NK-92 treated with Interleukin-12 subunit alpha and Interleukin-12 subunit beta, amount 100 ng/mL, for 24 hours (cell line): ENCODE data around the gene MED8.

Source experiments
- DNase-seq: peaks from one replicate; lab custom pipeline; 2025; lab: John Stamatoyannopoulos, UW

The MED8 gene

DNA sequence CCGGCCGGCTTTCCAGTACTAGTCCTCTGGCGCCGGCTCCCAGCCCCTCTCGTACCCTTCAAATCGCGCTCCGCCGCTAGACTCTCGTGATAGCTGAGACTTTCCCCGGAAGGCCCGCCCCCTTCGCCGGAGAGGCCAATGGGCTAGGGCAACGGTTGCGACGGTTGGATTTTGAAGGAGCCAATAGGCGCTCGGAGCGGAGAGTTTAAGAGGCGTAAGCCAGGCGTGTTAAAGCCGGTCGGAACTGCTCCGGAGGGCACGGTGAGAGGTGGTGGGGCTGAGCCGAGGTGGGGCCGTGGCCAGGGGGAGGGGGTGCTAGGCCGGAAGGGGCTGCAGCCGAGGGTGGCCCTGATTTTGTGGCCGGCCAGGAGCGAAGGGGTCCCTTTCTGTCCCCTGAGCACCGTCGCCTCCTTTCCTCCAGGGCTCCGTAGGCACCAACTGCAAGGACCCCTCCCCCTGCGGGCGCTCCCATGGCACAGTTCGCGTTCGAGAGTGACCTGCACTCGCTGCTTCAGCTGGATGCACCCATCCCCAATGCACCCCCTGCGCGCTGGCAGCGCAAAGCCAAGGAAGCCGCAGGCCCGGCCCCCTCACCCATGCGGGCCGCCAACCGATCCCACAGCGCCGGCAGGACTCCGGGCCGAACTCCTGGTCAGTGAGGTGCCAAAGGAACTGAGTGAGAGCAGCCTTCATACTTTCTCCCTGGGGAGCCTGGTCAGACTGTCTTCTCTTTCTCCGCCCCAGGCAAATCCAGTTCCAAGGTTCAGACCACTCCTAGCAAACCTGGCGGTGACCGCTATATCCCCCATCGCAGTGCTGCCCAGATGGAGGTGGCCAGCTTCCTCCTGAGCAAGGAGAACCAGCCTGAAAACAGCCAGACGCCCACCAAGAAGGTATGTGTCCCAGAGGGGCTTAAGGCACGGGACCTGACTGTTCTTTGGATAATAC, 30.6 kb downstream of the MED8 start, which contains the start of gene CDC20:
CDC20 (plus strand) TSS at position 236 of the 948 bp plus-strand sequence; CDS start at position 471, 235 bp downstream.
- peak; percentile 97 for DNase-seq

DNA sequence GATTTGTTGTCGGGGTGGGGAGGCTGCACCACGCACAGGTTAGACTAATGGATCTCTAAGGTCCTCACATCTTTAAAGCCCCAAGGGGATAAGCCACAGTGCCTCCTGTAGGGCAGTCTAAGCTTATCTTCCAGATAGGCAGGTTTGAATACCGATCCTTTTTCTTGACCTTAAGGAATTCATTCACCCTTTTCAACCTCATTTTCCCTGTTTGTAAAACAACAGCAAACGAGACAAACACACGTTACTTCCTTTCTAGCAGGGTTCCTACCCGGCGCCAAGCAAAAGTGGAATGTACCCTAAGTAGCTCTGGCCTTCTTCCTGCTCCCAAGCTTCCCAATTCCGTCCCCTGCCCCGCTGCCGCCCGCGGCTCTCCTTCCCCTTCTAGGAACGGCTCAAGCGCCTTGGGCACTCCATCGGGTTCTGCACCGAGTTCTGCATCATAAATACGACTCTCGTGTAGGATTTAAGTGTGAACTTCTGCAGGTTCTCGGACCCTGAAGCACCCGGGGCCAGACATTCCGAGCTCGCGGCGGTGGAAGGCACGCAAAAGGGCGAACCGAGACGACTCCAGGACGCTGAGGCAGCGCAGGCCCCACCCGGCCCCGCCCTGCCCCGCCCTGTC, 31.4 kb downstream of the MED8 start:
- DNase-seq, result no peak

DNA sequence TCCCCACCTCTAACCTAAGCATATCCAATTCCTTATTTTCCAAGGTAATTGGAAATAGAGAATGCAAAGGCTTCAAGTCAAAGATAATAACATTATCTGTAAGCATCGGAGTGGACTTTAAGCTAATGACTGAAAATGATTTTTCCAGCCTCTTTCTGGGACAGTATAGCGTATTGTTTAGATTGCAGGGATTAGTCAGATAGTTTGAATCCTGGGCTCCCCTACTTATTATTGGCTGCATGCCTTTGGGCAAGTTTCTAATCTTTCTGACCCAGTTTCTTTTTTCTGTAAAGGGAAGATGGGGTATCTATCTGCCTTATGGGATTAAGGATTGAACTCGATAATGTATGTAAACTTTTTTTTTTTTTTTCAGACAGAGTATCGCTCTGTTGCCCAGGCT, 32.3 kb downstream of the MED8 start:
- no peak for DNase-seq

DNA sequence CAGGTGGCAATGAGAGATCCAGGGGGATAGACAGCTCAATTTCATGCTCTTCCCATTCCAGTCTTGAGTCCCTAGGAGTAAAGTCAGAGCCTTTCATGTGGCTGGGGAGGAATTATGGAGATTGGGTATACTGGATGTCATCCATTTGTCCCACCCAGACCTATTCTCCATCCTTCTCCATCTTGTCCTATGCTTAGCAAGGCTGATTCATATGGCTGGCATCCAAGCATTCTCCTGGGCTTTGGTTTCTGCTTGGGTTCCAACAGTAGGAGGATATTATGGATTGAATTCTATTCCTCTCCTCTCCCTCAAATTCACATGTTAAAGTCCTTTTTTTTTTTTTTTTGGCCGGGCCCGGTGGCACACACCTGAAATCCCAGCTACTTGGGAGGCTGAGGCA, 34.7 kb downstream of the MED8 start:
- DNase-seq, result no peak

DNA sequence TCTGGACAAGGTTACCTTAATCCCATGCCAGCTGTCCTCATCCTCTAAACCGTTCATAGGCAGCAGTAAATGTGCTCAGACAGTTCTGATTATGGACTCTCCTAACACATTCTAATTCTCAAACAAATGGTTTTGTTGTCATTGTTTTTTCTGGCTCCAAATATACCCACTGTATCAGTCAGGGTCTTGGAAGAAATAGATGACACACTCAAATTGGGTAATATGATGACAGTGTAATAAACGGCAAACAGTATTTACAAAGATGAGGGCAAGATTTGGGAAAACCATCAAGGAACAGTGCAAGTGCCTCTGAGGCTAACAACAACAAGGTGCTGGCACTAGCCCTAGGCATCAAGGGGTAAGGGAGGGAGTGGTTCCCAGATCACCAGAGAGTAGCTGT, 35.1 kb downstream of the MED8 start:
- no peak for DNase-seq

DNA sequence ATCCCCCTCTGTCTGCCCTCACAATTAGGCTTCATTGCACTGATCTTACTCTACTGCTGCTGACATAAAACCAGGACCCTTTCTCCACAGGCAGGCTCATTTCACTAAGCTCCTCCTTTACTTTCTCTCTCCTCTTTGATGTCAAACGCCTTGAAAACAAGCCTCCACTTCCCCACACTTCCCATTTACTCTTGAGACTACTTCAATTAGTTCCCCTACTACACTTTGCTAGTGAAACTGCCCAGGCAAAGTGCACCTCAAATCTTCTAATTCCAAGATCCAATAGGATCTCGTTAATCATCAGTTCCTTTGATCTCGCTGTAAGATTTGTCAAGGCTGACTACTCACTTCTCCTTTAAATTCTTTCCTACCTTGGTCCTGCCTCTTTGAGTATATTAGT, 36.7 kb downstream of the MED8 start:
- DNase-seq, result no peak

DNA sequence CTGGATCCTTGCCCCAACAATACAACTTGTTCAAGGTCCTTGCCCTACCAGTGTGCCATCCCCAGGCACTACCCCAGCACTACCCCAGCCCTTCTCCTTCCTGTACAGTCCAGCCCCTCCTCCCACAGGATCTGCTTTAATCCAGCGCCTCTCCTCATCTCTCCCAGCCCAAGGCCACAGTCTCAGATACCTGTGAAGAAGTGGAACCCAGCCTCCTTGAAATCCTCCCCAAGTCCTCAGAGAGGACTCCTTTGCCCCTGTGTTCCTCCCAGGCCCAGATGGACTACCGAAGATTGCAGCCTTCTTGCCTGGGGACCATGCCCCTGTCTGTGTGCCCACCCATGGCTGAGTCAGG, 37.3 kb downstream of the MED8 start:
- DNase-seq, result no peak

DNA sequence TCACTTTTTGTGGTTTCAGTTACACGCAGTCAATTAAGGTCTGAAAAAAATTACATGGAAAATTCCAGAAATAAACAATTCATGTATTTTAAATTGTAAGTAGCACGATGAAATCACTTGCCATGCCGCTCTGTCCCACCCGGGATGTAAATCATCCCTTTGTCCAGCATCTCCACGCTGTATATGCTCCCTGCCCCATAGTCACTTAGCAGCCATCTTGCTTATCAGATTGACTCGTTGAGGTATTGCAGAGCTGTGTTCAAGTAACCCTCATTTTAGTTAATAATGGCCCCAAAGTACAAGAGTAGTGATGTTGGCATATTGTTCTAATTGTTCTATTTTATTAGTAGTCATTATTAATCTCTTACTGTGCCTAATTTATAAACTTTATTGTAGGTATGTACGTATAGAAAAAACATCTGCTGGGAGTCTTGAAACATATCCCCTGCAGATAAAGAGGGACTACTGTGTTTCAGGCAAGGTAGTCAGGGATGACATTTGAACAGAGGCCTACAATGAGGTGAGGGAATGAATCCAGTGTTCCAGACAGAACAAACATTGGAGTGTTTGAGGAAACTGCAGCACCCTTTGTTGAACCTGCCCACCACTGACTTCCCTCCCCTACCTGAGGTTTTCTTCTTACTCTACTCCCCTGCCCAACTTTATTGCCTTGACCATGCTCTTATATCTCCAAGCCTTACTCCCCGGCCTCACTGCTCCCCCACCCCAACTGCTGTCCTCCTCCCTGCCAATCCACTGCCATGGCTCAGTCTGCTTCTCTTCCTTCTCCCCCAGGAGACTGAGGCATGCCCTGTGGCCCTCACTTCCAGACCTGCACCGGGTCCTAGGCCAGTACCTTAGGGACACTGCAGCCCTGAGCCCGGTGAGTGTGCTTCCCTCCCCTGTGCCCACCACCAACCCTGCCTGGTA, 37.9 kb downstream of the MED8 start:
- no peak for DNase-seq

DNA sequence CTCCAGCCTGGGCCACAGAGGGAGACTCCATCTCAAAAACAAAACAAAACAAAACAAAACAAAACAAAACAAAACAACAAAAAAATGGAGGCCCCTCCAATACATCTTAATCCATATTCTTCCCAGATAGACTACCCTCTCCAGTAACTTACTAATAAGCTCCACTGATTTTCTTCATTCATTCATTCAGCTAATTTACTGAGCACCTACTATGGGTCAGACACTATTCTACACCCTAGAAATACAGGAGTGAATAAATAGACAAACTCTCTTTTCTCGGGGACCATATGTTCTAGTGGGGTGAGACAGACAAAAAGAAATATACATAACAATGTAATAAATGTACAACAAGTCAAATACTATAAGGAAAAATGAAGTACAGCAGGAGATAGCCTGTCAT, 38.6 kb downstream of the MED8 start:
- DNase-seq, result no peak

DNA sequence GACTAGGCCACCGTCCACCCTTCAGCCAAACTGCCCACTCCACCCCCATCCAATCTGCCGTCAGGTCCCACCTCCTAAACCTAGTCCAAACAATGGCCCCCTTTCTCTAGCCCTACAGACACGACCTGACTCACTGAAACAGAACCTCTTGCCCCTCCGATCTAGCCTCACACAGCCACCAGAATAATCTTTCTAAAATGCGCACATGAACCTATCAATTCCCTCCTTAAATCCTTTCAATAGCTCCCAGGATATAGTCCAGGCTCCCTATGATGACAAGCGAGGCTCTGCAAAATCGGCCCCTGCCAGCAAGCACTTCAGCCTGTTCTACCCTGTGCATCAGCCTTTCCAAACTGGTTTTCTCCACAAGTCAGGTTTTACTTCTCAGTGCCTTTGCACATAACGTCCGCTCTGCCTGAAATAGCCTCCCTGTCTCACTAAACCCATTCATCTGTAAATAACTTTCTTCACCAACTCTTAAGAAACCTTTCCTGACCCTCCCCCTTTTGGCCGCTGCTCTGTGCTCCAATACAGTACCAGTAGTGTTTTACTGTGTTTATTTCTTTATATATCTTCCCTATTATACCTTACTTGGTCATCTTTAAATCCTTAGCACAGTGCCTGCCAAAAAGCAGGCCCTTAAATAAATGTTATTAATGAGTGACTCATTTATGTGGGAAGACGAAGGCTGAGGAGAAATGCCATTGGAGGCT, 39.9 kb downstream of the MED8 start:
- no peak for DNase-seq

DNA sequence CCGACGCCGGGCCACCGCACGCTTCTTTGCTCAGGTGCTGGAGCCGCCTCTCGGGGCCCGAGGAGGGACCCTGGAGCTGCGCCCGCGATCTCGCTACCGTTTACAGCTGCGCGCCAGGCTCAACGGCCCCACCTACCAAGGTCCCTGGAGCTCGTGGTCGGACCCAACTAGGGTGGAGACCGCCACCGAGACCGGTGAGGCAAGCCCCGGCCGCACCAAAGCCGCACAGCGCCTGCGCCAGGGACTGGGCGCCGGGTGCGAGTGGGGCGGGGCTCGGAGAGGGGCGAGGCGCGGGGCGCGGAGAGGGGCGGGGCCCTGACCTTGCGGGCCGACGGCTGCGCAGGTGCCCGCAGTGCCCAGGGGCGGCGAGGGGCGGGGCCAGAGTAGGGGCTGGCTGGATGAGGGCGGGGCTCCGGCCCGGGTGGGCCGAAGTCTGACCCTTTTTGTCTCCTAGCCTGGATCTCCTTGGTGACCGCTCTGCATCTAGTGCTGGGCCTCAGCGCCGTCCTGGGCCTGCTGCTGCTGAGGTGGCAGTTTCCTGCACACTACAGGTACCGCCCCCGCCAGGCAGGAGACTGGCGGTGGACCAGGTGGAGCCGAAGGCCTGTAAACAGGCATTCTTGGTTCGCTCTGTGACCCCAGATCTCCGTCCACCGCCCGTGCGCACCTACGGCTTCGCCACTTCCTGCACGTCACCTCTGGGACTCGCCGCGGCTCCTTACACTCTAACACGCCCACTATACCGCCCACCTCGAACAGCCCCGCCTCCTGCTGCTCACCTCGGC, 40.6 kb downstream of the MED8 start:
- DNase-seq, result no peak

DNA sequence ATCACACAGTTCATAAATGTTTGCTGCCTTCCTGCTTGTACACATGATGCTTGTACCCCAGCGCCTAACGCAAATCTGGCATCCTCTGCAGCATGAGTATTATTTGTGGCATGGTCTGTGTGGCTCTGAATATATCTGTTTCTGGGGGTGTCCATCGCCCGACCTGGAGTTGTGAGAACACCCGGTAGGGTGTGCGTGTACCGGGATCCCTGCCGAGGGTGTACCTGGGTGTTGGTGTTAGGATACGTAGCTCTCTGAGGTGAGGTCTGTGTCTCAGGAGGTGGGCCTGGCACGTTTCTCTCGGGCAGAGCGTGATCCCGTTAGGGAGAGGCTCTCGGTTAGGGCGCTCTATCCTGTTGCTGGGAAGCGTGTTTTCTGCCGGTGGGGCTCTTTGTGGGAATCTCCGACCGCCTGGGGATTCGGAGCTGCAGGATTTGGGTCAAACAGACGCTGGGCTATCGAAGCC, 41.2 kb downstream of the MED8 start:
- DNase-seq, result no peak

DNA sequence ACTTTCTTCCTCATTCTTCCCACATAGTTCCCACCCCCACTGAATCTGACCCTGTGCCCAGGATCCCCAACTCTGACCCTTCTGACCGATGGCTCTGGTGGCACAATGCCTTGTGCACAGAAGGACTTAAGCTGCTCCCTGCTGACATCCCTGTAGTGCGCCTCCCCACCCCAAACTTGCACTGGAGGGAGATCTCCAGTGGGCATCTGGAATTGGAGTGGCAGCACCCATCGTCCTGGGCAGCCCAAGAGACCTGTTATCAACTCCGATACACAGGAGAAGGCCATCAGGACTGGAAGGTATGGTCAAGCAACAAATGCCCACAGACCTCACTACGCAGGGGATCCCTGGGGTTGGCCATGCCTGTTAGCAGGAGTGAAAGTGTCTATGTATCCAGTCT, 43.0 kb downstream of the MED8 start:
- no peak for DNase-seq

DNA sequence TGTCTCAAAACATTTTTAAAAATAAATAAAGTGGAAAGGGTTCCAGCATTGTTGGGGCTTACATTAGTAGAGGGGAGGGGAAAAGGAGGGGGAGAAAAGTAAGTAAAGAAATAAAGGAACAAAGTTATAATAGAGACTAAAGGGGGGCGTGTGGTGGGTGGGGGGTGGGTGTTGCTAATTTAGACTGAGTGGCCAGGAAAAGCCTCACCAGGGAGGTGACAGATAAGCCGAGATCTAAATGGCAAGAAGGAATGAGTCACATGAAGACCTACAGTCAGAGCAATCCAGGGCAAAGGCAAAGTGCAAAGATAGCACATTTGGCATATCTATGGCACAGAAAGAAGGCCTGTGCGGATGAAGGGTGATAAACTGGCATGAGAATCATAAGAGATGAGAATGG, 44.5 kb downstream of the MED8 start:
- DNase-seq, result no peak

DNA sequence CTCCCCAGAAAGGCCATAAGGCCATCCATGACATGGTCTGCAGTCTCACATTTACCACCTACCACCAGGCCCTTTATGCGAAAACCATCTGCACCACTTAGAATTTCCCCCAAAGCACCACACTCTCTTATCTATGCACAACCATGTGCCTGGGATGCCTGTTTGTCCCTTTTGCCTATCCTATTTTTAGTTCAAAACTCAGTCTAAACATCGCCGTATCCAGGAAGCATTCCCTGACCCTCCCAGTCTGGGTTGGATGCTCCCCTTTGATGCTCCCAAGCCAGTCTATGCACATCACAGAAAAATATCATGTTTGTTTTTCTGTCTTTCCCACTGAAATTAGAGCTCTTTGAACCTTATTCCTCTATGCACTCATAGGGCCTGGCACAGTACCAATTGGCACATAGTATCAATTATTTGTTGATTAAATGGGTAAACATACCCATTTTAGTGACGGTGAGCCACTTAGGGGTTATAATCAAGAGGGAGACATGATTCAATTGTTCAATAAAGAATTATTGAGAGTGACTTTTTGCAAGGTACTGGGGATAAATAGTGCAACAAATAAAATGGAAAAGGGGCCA, 45.2 kb downstream of the MED8 start:
- no peak for DNase-seq

DNA sequence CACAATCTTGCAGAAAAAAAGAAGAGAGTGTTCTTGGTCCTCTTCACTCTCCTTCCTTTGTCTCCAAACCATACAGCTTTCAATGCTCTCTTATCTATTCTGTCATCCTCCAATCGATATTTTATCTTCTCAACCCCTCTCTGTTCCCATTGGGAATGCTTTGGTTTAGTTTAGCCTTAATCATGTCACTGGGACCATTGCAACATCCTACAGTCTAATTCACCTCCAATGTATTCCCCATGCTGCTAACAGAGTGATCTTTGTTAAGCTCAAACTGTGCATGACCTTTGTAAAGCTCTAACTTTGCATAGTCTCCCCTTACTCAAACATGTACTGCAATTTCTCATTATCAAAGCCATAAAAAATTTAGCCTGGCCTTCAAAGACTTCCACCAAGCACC, 49.0 kb downstream of the MED8 start:
- DNase-seq, result no peak

DNA sequence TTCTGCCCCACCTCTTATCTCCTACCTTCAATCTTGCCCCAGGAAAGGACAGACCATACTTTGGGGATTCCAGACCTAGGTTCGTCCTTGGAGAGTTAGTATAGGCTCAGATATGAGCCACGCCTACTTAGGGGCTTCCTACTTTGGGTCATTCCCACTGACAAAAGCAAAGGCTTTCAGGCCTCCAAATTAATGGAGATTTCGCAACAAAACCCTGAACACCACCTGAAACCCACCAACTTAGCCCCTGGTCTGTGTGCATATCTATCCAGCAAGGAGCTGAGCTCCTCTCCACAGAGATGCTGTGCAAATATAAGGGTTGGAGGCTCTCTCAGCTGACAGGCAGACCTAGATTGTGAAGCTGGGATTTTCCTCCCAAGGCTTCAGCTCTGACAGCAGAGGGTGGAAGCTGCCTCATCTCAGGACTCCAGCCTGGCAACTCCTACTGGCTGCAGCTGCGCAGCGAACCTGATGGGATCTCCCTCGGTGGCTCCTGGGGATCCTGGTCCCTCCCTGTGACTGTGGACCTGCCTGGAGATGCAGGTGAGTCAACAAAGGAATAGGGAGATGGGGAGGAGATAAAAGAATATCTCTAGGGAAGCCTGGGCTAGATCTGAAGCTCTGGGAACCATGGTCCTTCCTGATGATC, 49.9 kb downstream of the MED8 start:
- DNase-seq, result no peak

DNA sequence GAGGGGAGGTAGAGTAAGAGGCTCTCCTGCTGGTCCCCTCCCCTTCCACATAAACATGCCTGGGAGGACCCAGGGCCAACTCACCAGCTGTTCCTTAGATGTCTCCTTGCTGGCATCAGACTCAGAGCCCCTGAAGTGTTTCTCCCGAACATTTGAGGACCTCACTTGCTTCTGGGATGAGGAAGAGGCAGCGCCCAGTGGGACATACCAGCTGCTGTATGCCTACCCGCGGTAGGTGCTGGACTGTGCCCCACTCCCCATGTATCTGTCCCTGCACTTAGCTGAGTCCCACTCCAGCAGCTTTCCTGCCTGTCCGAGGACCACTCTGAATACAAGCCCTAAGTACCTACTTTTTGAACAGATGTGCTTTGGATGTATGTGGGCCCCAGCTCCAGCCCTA, 51.6 kb downstream of the MED8 start:
- DNase-seq, result no peak

DNA sequence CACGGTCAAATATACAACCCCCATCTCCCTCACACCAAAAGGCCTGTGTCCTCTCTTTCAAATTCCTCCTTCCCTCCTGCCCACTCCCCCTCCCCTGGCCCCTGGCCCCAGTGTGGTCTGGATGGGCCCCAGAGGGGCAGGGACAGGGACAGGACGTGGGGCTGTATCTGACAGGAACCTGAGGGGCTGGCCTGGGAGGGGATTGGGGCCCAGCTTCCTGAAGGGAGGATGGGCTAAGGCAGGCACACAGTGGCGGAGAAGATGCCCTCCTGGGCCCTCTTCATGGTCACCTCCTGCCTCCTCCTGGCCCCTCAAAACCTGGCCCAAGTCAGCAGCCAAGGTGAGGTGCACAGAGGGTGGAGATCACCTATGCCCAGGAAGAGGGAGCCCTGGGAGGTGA, 52.0 kb downstream of the MED8 start, which contains the start of gene MPL:
MPL (plus strand) TSS at position 231 of the 400 bp plus-strand sequence; CDS start at position 262, 31 bp downstream.
- no peak for DNase-seq
